Activated naive CD8-positive, alpha-beta T cell treated with anti-CD3 and anti-CD28 coated beads, Interleukin-2, amount 10 ng/mL, durations not matched to agents 7 days and 5 days (primary cell): Measurements from ENCODE around the gene ACOT7. TPM values are rescaled to one million over a fixed set of nuclear protein-coding genes. Genes with fewer than 3 reads are reported as not detected.

Experiments used
- ATAC-seq: fragments of 150-1000 bp; cut with Tn5 transposase; one replicate; pipeline ENCODE4 v1.10.0; 2021; ENCODE audit warnings: low read depth, moderate library complexity
- POLR2A ChIA-PET: fragments of 350-600 bp; sonication (Branson Sonifier 250); formaldehyde crosslinking; loops from one replicate; lab custom pipeline; 2021; ENCODE audit warnings: antibody characterized with exemption; lab: Charles Lee
- DNase-seq: peaks from one replicate; pipeline ENCODE4 v3.0.0; 2021
- H3K27ac Mint-ChIP-seq: one replicate; pipeline ENCODE4 v1.8.0; 2022; ENCODE audit warnings: mild to moderate bottlenecking, mixed read lengths
- H3K27me3 Mint-ChIP-seq: one replicate; pipeline ENCODE4 v1.8.0; 2022; ENCODE audit warnings: mild to moderate bottlenecking, moderate library complexity, mixed read lengths
- H3K36me3 Mint-ChIP-seq: one replicate; pipeline ENCODE4 v1.8.0; 2021; ENCODE audit warnings: mild to moderate bottlenecking, mixed read lengths
- H3K4me1 Mint-ChIP-seq: one replicate; pipeline ENCODE4 v1.8.0; 2021; ENCODE audit warnings: mixed read lengths
- H3K4me3 Mint-ChIP-seq: one replicate; pipeline ENCODE4 v1.8.0; 2022; ENCODE audit warnings: mild to moderate bottlenecking, moderate library complexity, mixed read lengths
- H3K9me3 Mint-ChIP-seq: one replicate; pipeline ENCODE4 v1.8.0; 2021; ENCODE audit warnings: mixed read lengths
- total RNA-seq, 2 experiments: library from RNA; stranded (reverse); gene quantifications; one replicate each; pipeline ENCODE4 v1.2.3, GENCODE V29; 2021

ACOT7 gene
- total RNA-seq, 2 experiments from 2014 or later = 43.9 to 52.8 TPM

GRCh38 chr1:6295910-6296309 lies 97.7 kb downstream of the ACOT7 start:
- Mint-ChIP-seq H3K36me3 (peaks cover 10% of the 10 kb centered on the region), H3K27ac (no peak overlapping the region), H3K9me3 (no peaks in the 10 kb centered on the region), H3K27me3 (no peaks in the 10 kb centered on the region), H3K4me3 (no peak overlapping the region), H3K4me1 (peaks cover 10% of the 10 kb centered on the region)
- POLR2A ChIA-PET = no interaction called here
- DNase-seq = no peak
- ATAC-seq = no peak

- no peak for ATAC-seq
Observed at GRCh38 chr1:6294890-6295556, 98.5 kb downstream of the ACOT7 start.

GRCh38 chr1:6294080-6294889 lies 99.3 kb downstream of the ACOT7 start:
- H3K9me3 Mint-ChIP-seq = no peaks in the 10 kb centered on the region
- no peak overlapping the region for H3K27ac Mint-ChIP-seq
- H3K4me1 Mint-ChIP-seq = peaks cover 7% of the 10 kb centered on the region
- ATAC-seq (no peak), DNase-seq (no peak)
- H3K36me3 Mint-ChIP-seq = peaks cover 8% of the 10 kb centered on the region
- POLR2A ChIA-PET = no interaction called here
- H3K4me3 Mint-ChIP-seq = no peak overlapping the region
- no peaks in the 10 kb centered on the region for H3K27me3 Mint-ChIP-seq

More at GRCh38 chr1:6294890-6295556, 98.5 kb downstream of the ACOT7 start:
- Mint-ChIP-seq H3K27ac (no peak overlapping the region), H3K4me1 (peaks cover 7% of the 10 kb centered on the region), H3K4me3 (no peak overlapping the region), H3K27me3 (no peaks in the 10 kb centered on the region), H3K36me3 (peaks cover 10% of the 10 kb centered on the region), H3K9me3 (no peaks in the 10 kb centered on the region)
- DNase-seq = no peak
- POLR2A ChIA-PET = no interaction called here

- no peak overlapping the region for H3K27ac Mint-ChIP-seq
- peaks cover 7% of the 10 kb centered on the region for H3K4me1 Mint-ChIP-seq
- no peaks in the 10 kb centered on the region for H3K27me3 Mint-ChIP-seq
- ATAC-seq = no peak
- no peak overlapping the region for H3K4me3 Mint-ChIP-seq
- H3K9me3 Mint-ChIP-seq = no peaks in the 10 kb centered on the region
- H3K36me3 Mint-ChIP-seq = peaks cover 7% of the 10 kb centered on the region
- DNase-seq = no peak
- POLR2A ChIA-PET = no interaction called here
Observed at GRCh38 chr1:6292102-6292501, 101.5 kb downstream of the ACOT7 start.

- H3K36me3 Mint-ChIP-seq = no peaks in the 10 kb centered on the region
Observed at GRCh38 chr1:6288665-6289064, 104.9 kb downstream of the ACOT7 start.

GRCh38 chr1:6288026-6288425 lies 105.5 kb downstream of the ACOT7 start:
- no peak overlapping the region for H3K27ac Mint-ChIP-seq

More at GRCh38 chr1:6288665-6289064, 104.9 kb downstream of the ACOT7 start:
- no peaks in the 10 kb centered on the region for H3K27me3 Mint-ChIP-seq
- H3K9me3 Mint-ChIP-seq = no peaks in the 10 kb centered on the region
- POLR2A ChIA-PET = no interaction called here
- no peak for DNase-seq
- no peak overlapping the region for H3K27ac Mint-ChIP-seq
- H3K4me3 Mint-ChIP-seq = no peak overlapping the region
- no peaks in the 10 kb centered on the region for H3K4me1 Mint-ChIP-seq
- ATAC-seq = no peak

GRCh38 chr1:6287431-6287886 lies 106.1 kb downstream of the ACOT7 start:
- H3K4me3 Mint-ChIP-seq = no peak overlapping the region
- no peaks in the 10 kb centered on the region for H3K4me1 Mint-ChIP-seq
- no peaks in the 10 kb centered on the region for H3K36me3 Mint-ChIP-seq
- POLR2A ChIA-PET = no interaction called here
- DNase-seq (no peak), ATAC-seq (no peak)
- H3K9me3 Mint-ChIP-seq = no peaks in the 10 kb centered on the region
- no peaks in the 10 kb centered on the region for H3K27me3 Mint-ChIP-seq
- H3K27ac Mint-ChIP-seq = no peak overlapping the region

More at GRCh38 chr1:6288026-6288425, 105.5 kb downstream of the ACOT7 start:
- DNase-seq (no peak), ATAC-seq (no peak)
- H3K4me3 Mint-ChIP-seq = no peak overlapping the region
- no peaks in the 10 kb centered on the region for H3K4me1 Mint-ChIP-seq
- no peaks in the 10 kb centered on the region for H3K27me3 Mint-ChIP-seq
- no peaks in the 10 kb centered on the region for H3K9me3 Mint-ChIP-seq
- no peaks in the 10 kb centered on the region for H3K36me3 Mint-ChIP-seq
- POLR2A ChIA-PET = no interaction called here

- no peaks in the 10 kb centered on the region for H3K27me3 Mint-ChIP-seq
- no peak overlapping the region for H3K4me3 Mint-ChIP-seq
- H3K36me3 Mint-ChIP-seq = no peaks in the 10 kb centered on the region
- DNase-seq (no peak), ATAC-seq (no peak)
- no peak overlapping the region for H3K27ac Mint-ChIP-seq
- H3K4me1 Mint-ChIP-seq = no peaks in the 10 kb centered on the region
- POLR2A ChIA-PET = no interaction called here
- H3K9me3 Mint-ChIP-seq = no peaks in the 10 kb centered on the region
Observed at GRCh38 chr1:6287029-6287428, 106.5 kb downstream of the ACOT7 start.

- no peak for ATAC-seq
- Mint-ChIP-seq H3K36me3 (no peaks in the 10 kb centered on the region), H3K27ac (no peak overlapping the region), H3K4me3 (no peak overlapping the region), H3K27me3 (no peaks in the 10 kb centered on the region), H3K4me1 (no peaks in the 10 kb centered on the region), H3K9me3 (no peaks in the 10 kb centered on the region)
- POLR2A ChIA-PET = no interaction called here
- DNase-seq = no peak
Observed at GRCh38 chr1:6286266-6286665, 107.3 kb downstream of the ACOT7 start.

GRCh38 chr1:6285336-6285735 lies 108.2 kb downstream of the ACOT7 start:
- POLR2A ChIA-PET = no interaction called here
- H3K9me3 Mint-ChIP-seq = no peaks in the 10 kb centered on the region
- ATAC-seq = no peak

GRCh38 chr1:6282577-6283270 lies 110.8 kb downstream of the ACOT7 start:
- Mint-ChIP-seq H3K4me3 (no peak overlapping the region), H3K27me3 (no peaks in the 10 kb centered on the region), H3K4me1 (no peaks in the 10 kb centered on the region), H3K9me3 (no peaks in the 10 kb centered on the region), H3K27ac (no peak overlapping the region), H3K36me3 (peaks cover 1% of the 10 kb centered on the region)
- POLR2A ChIA-PET = interaction anchor here (0.6 kb wide), 1 partner anchor 172 kb away, joined by 3 read pairs; no protein-coding TSS in a partner anchor
- DNase-seq (no peak), ATAC-seq (no peak)

More at GRCh38 chr1:6285336-6285735, 108.2 kb downstream of the ACOT7 start:
- Mint-ChIP-seq H3K27me3 (no peaks in the 10 kb centered on the region), H3K36me3 (no peaks in the 10 kb centered on the region), H3K4me1 (no peaks in the 10 kb centered on the region), H3K27ac (no peak overlapping the region), H3K4me3 (no peak overlapping the region)
- no peak for DNase-seq

- DNase-seq = no peak
- POLR2A ChIA-PET = interaction anchor here (0.6 kb wide), 1 partner anchor 171 kb away, joined by 3 read pairs; no protein-coding TSS in a partner anchor
- H3K4me1 Mint-ChIP-seq = no peaks in the 10 kb centered on the region
- H3K36me3 Mint-ChIP-seq = peaks cover 4% of the 10 kb centered on the region
- no peaks in the 10 kb centered on the region for H3K9me3 Mint-ChIP-seq
- no peak overlapping the region for H3K27ac Mint-ChIP-seq
- no peak overlapping the region for H3K4me3 Mint-ChIP-seq
- no peak for ATAC-seq
- H3K27me3 Mint-ChIP-seq = no peaks in the 10 kb centered on the region
Observed at GRCh38 chr1:6281511-6282402, 111.8 kb downstream of the ACOT7 start.
